Activated CD8-positive, alpha-beta memory T cell treated with anti-CD3 and anti-CD28 coated beads, Interleukin-2, amount 50 U/mL, for 24 hours (primary cell): ENCODE data around the gene RNF223.

Experiments used
- DNase-seq: peaks from one replicate; pipeline ENCODE4 v3.0.0-alpha.2; 2020; ENCODE audit errors: extremely low read depth

Gene RNF223

GRCh38 chr1:1026599-1027413, 47.3 kb downstream of the RNF223 start:
- DNase-seq: no peak

DNA sequence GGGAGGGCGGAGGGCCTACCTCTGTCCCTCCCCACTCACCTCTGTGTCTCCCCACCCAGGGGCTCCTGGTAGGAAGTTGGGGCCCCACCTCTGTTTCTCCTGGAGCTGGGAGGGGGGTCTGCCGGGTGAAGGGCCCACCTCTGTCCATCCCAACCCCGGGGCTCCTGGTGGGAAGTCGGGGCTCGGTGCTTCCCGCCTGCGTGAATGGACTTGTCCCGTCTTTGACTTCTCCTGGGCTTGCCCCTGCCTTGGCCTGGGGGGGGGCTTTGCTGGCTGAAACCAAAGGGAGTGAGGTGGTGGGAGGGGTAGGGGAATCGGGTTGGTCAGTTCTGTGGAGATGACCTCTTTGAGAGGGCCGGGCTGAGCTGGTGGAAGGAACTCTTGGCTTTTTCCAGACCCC, 48.4 kb downstream of the RNF223 start:
- DNase-seq: no peak

GRCh38 chr1:1024771-1025699, 49.1 kb downstream of the RNF223 start:
- no peak for DNase-seq

DNA sequence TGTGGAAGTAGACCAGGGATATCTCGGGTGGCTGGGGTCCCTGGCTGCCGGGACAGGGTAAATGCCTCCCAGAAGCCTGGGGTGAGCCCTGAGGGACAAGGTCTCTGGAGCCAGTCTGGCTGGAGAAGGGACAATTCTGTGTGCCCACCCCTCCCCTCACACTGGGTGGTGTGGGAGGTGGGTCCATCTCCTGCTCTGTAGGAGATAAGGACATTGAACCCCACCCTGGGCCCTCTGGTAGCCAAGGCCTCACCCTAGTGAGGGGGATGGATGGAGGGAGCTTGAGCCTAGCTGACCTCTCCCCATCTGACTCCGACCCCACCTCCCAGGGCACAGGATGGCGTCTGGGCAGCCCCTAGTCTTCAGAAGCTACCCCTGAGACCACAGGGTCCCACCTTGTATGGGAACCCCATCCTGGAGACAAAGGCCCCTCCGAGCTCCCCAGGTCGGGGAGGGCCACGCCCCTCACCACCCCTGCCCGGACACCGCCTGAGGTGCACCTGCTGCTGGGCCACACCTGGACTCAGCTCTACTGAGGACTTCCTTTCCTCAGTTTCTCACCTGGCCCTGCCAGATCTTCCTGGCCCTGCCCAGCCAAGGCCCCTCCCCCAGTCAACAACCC, 49.8 kb downstream of the RNF223 start:
- DNase-seq: no peak

DNA sequence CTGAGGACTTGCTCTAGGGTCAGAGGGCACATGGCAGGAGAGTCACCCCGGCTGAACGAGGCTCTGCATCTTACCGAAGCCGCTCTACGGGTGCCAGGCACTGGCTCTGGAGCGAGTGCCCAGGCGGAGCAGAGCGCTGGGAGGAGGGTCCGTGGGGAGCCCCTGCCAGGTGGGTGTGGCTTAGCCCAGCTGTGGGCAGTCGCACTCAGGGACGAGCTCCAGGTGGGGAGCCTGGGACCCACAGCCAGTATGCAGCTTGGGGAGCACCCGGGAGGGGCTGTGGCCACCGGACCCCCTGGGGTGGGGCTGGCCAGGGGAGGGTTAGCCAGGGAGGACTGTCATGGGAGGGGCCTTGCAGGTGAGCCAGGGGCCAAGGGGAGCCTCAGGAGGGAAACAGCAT, 50.4 kb downstream of the RNF223 start:
- DNase-seq: no peak

- DNase-seq: no peak
These were observed 51.6 kb downstream of the RNF223 start for GRCh38 chr1:1022302-1023009.

- no peak for DNase-seq
These were observed 52.2 kb downstream of the RNF223 start for GRCh38 chr1:1021920-1022259.

DNA sequence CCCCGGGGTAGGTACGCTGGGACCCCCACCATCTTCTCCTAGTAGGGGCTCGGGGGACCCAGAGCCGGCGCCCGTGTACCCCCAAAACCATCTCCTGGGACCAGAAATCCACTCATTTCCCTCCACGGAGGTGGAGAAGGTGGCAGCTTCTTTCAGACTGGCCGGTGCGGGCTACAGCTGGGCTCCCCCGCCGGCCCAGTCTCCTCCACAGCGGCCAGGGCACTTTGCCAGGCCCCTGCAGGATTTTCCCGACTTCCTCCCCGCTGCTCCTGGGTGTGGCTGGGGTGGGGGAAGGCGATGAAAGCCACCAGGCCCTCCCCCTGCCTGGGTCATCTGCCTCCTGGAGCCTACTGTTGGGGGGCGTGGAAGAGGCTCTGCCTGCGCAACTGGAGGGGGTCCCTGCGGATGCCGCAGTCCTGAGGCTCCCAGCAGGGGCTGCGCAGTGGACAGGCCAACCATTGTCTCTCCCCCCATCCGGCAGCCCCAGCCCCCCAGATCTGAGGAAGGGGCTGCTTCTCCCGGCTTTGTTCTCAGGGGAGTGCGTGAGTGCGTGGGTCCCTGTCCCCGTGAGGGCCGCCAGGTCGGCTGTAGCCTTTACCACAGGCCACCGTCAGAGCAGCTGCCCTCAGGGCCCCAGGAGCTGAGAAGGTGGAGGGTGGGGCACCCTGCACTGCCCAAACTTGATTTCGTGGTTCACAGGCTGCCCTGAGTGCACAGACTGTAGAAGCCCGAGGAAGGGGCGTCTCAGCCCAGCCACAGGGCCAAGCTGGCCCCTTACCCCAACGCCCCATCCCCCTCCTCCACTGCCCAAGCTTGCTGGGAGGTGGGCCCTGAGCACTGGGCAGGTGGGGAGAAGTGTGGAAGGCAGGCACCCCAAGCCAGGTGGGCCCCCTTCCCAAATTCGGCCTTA, 52.8 kb downstream of the RNF223 start:
- DNase-seq: no peak
